Endothelial cell of umbilical vein (primary cell): ENCODE results near the gene DLL1. TPM values are rescaled to one million over a fixed set of nuclear protein-coding genes. Genes with fewer than 3 reads are reported as not detected.

Experiments used
- BruUV-seq: library from RNA; stranded (reverse); fragments of 400-500 nt; replicated peaks from 2 replicates; lab custom pipeline; 2021; lab: Mats Ljungman, UMichigan
- CTCF ChIA-PET: fragments of 300-600, 350-600 bp; sonication (Branson Sonifier 250); formaldehyde crosslinking; loops from one replicate; lab custom pipeline; 2021; ENCODE audit warnings: antibody characterized with exemption, inconsistent platforms; lab: Charles Lee
- POLR2A ChIA-PET: fragments of 300-600, 350-600 bp; sonication (Branson Sonifier 250); formaldehyde crosslinking; loops from one replicate; lab custom pipeline; 2021; ENCODE audit warnings: antibody characterized with exemption, inconsistent platforms; lab: Charles Lee
- DNase-seq: peaks from one replicate; pipeline ENCODE4 v3.0.0-alpha.2; 2011; ENCODE audit warnings: low read depth, low spot score
- FAIRE-seq: peaks from 2 replicates; lab custom pipeline; 2011; peaks lifted over from hg19 to GRCh38; lab: Jason Lieb, UNC
- H2AFZ ChIP-seq: 2 replicates; pipeline ENCODE4 v1.6.0; 2012; ENCODE audit warnings: low read depth, low read length, control low read depth, inconsistent platforms
- H3K27ac ChIP-seq: 2 replicates; pipeline ENCODE4 v1.5.1; 2011; ENCODE audit warnings: low read depth, mild to moderate bottlenecking, control low read depth, low read length, moderate library complexity; ENCODE audit not compliant: insufficient read depth
- H3K27me3 ChIP-seq, 2 experiments: 2 replicates each; pipeline versions ENCODE4 v1.6.0 to v1.6.1; 2011; ENCODE audit warnings: low read length in 2 of 2, mixed read lengths in 1 of 2; ENCODE audit not compliant: control insufficient read depth in 2 of 2, insufficient read depth in 2 of 2
- H3K36me3 ChIP-seq, 2 experiments: 2 replicates in 1 of 2; 3 replicates in 1 of 2; pipeline ENCODE4 v1.5.1; 2011; ENCODE audit warnings: low read length in 2 of 2, mild to moderate bottlenecking in 1 of 2, moderate library complexity in 1 of 2; ENCODE audit not compliant: control insufficient read depth in 2 of 2, insufficient read depth in 2 of 2; ENCODE audit errors: extremely low read depth in 1 of 2
- H3K4me1 ChIP-seq: 3 replicates; pipeline ENCODE4 v1.5.1; 2011; ENCODE audit warnings: mild to moderate bottlenecking, low read length; ENCODE audit not compliant: control insufficient read depth, insufficient read depth; ENCODE audit errors: extremely low read depth
- H3K4me2 ChIP-seq: 2 replicates; pipeline ENCODE4 v1.6.1; 2011; ENCODE audit warnings: low read length, control low read depth, mixed read lengths; ENCODE audit not compliant: insufficient read depth
- H3K4me3 ChIP-seq, 3 experiments: fragments of 200-600 bp in 1 of 3; sonication (generic), shearing (Covaris generic) in 1 of 3; replicated peaks in 1 of 3; 2 replicates each; pipeline ENCODE4 v1.5.1; 2011 to 2016; ENCODE audit warnings: control low read depth in 3 of 3, low read length in 3 of 3, mild to moderate bottlenecking in 2 of 3, inconsistent platforms in 1 of 3, low read depth in 1 of 3, moderate library complexity in 1 of 3; ENCODE audit not compliant: insufficient read depth in 1 of 3
- H3K79me2 ChIP-seq: 2 replicates; pipeline ENCODE4 v1.6.0; 2012; ENCODE audit warnings: low read length, inconsistent platforms; ENCODE audit not compliant: control insufficient read depth, insufficient read depth
- H3K9ac ChIP-seq: replicated peaks from 2 replicates; pipeline ENCODE3; 2011; ENCODE audit warnings: low read length, control low read depth; ENCODE audit not compliant: insufficient read depth; ENCODE audit errors: extremely low read depth
- H3K9me1 ChIP-seq: replicated peaks from 3 replicates; pipeline ENCODE4 v1.6.0; 2011; ENCODE audit warnings: mild to moderate bottlenecking, low read length; ENCODE audit not compliant: control insufficient read depth, insufficient read depth; ENCODE audit errors: extremely low read depth
- H3K9me3 ChIP-seq: replicated peaks from 2 replicates; pipeline ENCODE4 v1.5.1; 2012; ENCODE audit warnings: low read length, inconsistent platforms; ENCODE audit not compliant: control insufficient read depth, insufficient read depth
- H4K20me1 ChIP-seq: replicated peaks from 2 replicates; pipeline ENCODE3; 2011; ENCODE audit warnings: mild to moderate bottlenecking, low read length; ENCODE audit not compliant: control insufficient read depth, insufficient read depth; ENCODE audit errors: extremely low read depth
- CTCF ChIP-seq, 2 donors: IDR thresholded peaks; 1 replicate in 1 of 2; 2 replicates in 1 of 2; pipeline ENCODE4 v1.5.1; 2011; ENCODE audit warnings: low read length in 2 of 2, mild to moderate bottlenecking in 2 of 2, moderate library complexity in 2 of 2, control low read depth in 1 of 2, inconsistent platforms in 1 of 2, low read depth in 1 of 2; ENCODE audit not compliant: insufficient read depth in 1 of 2; ENCODE audit errors: extremely low read depth in 1 of 2
- EZH2 ChIP-seq: IDR thresholded peaks from 2 replicates; pipeline ENCODE4 v1.6.1; 2012; ENCODE audit warnings: borderline replicate concordance, low read depth, mild to moderate bottlenecking, moderate library complexity, low read length, inconsistent platforms; ENCODE audit not compliant: severe bottlenecking
- FOS ChIP-seq: IDR thresholded peaks from 2 replicates; pipeline ENCODE4 v1.6.1; 2011; ENCODE audit warnings: mild to moderate bottlenecking, low read length, moderate library complexity, borderline replicate concordance; ENCODE audit not compliant: insufficient read depth
- GATA2 ChIP-seq: IDR thresholded peaks from 2 replicates; pipeline ENCODE4 v1.7.0; 2011; ENCODE audit warnings: low read depth, mild to moderate bottlenecking, moderate library complexity, mixed read lengths, low read length; ENCODE audit not compliant: insufficient read length, insufficient read depth
- JUN ChIP-seq: IDR thresholded peaks from 2 replicates; pipeline ENCODE4 v1.6.1; 2011; ENCODE audit warnings: borderline replicate concordance, low read depth; ENCODE audit not compliant: insufficient read length, insufficient read depth
- MAX ChIP-seq: IDR thresholded peaks from 2 replicates; pipeline ENCODE4 v1.6.1; 2011; ENCODE audit not compliant: insufficient read depth, insufficient read length
- MYC ChIP-seq: IDR thresholded peaks from one replicate; pipeline ENCODE4 v1.6.1; 2011; ENCODE audit warnings: mild to moderate bottlenecking, low read depth, low read length
- POLR2A ChIP-seq: IDR thresholded peaks from 2 replicates; pipeline ENCODE4 v1.6.1; 2012; ENCODE audit warnings: low read depth, mild to moderate bottlenecking, control low read depth, low read length
- POLR2AphosphoS5 ChIP-seq: IDR thresholded peaks from 2 replicates; pipeline ENCODE4 v1.6.1; 2012; ENCODE audit warnings: low read depth, mild to moderate bottlenecking, control low read depth, low read length, moderate library complexity; ENCODE audit not compliant: insufficient read depth
- dilution Hi-C: fragments of 300-500 bp; cut with MboI; formaldehyde crosslinking; loops from one replicate; pipeline ENCODE4 v1.15.0; 2019; ENCODE audit warnings: low sequenced_read_pairs; ENCODE audit not compliant: extremely low pct_ligation_motif_present
- intact Hi-C: fragments of 100-400 bp; cut with micrococcal nuclease; formaldehyde crosslinking; loops from one replicate; pipeline ENCODE4 v1.10.0; 2022
- polyA plus RNA-seq, 4 experiments: library from polyadenylated mRNA; depleted of rRNA in 3 of 4; stranded (reverse) in 3 of 4; unstranded in 1 of 4; fragments of >200 nt; gene quantifications; 2 replicates each; pipeline versions ENCODE4 v1.2.1 to v1.2.3, GENCODE V29; 2011 to 2012; ENCODE audit warnings: missing spikeins in 1 of 4
- total RNA-seq: library from RNA; stranded (reverse); gene quantifications from 2 replicates; pipeline ENCODE4 v1.2.3, GENCODE V29; 2021

The DLL1 gene
- total and polyA plus RNA-seq, 2 donors (not counting 3 experiments of a cell fraction or from before 2014, with no cell fraction given), result 1.4 to 2.3 TPM

GRCh38 chr6:170280689-170281045 lies 10.2 kb downstream of the DLL1 start:
- Histone ChIP-seq H3K4me1 (peaks cover 4% of the 10 kb centered on the region), H3K4me2 (peak overlapping the region; percentile 4), H3K9ac (no peak overlapping the region), H3K79me2 (no peaks in the 10 kb centered on the region), H4K20me1 (no peaks in the 10 kb centered on the region), H3K9me3 (no peaks in the 10 kb centered on the region), H2AFZ (peak overlapping the region; percentile 40), H3K9me1 (no peaks in the 10 kb centered on the region), H3K27ac (no peak overlapping the region), H3K27me3 (peaks cover 0 to 3% of the 10 kb centered on the region in 2 experiments), H3K4me3 (peak overlapping the region in 1 of 3 experiments; percentile 16), H3K36me3 (peaks cover 0 to 14% of the 10 kb centered on the region in 2 experiments)
- intact Hi-C loops, result loop anchor here (10.0 kb wide), 1 partner anchor 126 kb away; no protein-coding TSS in a partner anchor
- ChIA-PET CTCF (interaction anchor here (1.7 kb wide), 1 partner anchor 491 kb away, joined by 6 read pairs; no protein-coding TSS in a partner anchor), POLR2A (no interaction called here)
- TF ChIP-seq GATA2 (no peak), POLR2AphosphoS5 (no peak), MAX (no peak), CTCF (IDR thresholded peaks at IDR 0.05; ENCODE audit: extremely low read depth in 1 of 2, insufficient read depth in 1 of 2, low read depth in 1 of 2, low read length in 2 of 2) (no peak), EZH2 (no peak), MYC (no peak), FOS (no peak), JUN (no peak), POLR2A (no peak)
- dilution Hi-C loops, result no loop called here
- BruUV-seq, result no TSS peak
- no peak for FAIRE-seq
- no peak for DNase-seq
